Ovary (tissue), 3 donors: Measurements from ENCODE around the gene HSDL2.

ENCODE experiments used
- EP300 ChIP-seq: sonication (generic); formaldehyde crosslinking; IDR thresholded peaks from one replicate; pipeline ENCODE4 v1.6.1; 2017; ENCODE audit warnings: antibody characterized with exemption
- POLR2A ChIP-seq: fragments of 450-650 bp; IDR thresholded peaks from one replicate; pipeline ENCODE4 v1.6.1; 2017; ENCODE audit warnings: antibody characterized with exemption, mild to moderate bottlenecking, moderate library complexity
- TF ChIP-seq, protein P1 (sequence below), 3 donors: fragments of 450-650 bp in 2 of 3; fragments of 200-600 bp in 1 of 3; IDR thresholded peaks; one replicate each; pipeline versions ENCODE4 v1.5.1 to v1.8.0; 2016 to 2022; ENCODE audit warnings: antibody characterized with exemption in 3 of 3, mild to moderate bottlenecking in 1 of 3
- donor health status: DM: no; HTN: no; CAD: no.

DNA sequence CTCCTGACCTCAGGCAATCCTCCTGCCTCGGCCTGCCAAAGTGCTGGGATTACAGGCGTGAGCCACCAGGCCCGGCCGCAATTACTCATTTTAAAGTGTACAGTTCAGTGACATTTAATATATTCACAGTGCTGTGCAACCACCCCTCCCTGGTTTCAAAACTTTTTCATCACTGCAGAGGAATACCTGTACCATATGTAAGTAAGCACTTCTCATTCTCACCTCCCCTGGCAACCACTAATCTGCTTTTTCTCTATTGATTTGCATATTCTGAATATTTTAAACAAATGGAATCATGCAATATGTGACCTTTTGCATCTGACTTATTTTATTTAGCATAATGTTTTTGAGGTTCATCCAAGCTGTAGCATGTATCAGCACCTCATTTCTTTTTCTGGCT lies 85.4 kb downstream of the HSDL2 start:
- TF ChIP-seq, protein P1, sequence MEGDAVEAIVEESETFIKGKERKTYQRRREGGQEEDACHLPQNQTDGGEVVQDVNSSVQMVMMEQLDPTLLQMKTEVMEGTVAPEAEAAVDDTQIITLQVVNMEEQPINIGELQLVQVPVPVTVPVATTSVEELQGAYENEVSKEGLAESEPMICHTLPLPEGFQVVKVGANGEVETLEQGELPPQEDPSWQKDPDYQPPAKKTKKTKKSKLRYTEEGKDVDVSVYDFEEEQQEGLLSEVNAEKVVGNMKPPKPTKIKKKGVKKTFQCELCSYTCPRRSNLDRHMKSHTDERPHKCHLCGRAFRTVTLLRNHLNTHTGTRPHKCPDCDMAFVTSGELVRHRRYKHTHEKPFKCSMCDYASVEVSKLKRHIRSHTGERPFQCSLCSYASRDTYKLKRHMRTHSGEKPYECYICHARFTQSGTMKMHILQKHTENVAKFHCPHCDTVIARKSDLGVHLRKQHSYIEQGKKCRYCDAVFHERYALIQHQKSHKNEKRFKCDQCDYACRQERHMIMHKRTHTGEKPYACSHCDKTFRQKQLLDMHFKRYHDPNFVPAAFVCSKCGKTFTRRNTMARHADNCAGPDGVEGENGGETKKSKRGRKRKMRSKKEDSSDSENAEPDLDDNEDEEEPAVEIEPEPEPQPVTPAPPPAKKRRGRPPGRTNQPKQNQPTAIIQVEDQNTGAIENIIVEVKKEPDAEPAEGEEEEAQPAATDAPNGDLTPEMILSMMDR (IDR thresholded peaks at IDR 0.05): no peak
- TF ChIP-seq POLR2A: no peak
- no peak for TF ChIP-seq EP300
